ES-I3 (cell line): ENCODE results near the gene MBNL1.
"Not testable (repeated sequence)": the region's sequence is repeated elsewhere in the genome, so short reads cannot be mapped to it uniquely, and the experiment has no call there.

Experiments used
- H3K36me3 ChIP-seq: 2 replicates; pipeline ENCODE4 v1.6.1; 2013; ENCODE audit warnings: mild to moderate bottlenecking, low read length, control low read depth, moderate library complexity; ENCODE audit not compliant: insufficient read depth
- H3K4me1 ChIP-seq: 2 replicates; pipeline ENCODE4 v1.6.1; 2013; ENCODE audit warnings: mild to moderate bottlenecking, control low read depth, low read length; ENCODE audit not compliant: insufficient read depth
- H3K9ac ChIP-seq: 2 replicates; pipeline ENCODE4 v1.6.1; 2013; ENCODE audit warnings: low read depth, mild to moderate bottlenecking, low read length, moderate library complexity
- H3K9me3 ChIP-seq: 2 replicates; pipeline ENCODE4 v1.6.1; 2013; ENCODE audit warnings: mild to moderate bottlenecking, low read length, moderate library complexity; ENCODE audit not compliant: control insufficient read depth, insufficient read depth

MBNL1 gene

GRCh38 chr3:152357587-152357986 is 88.9 kb downstream of the MBNL1 start:
- H3K9me3 ChIP-seq = no peaks in the 10 kb centered on the region
- H3K4me1 ChIP-seq = peaks cover 5% of the 10 kb centered on the region; the same call in 1 of the 2 replicates
- H3K36me3 ChIP-seq = no peaks in the 10 kb centered on the region
- H3K9ac ChIP-seq = no peak overlapping the region

GRCh38 chr3:152359385-152360248 is 90.9 kb downstream of the MBNL1 start:
- Histone ChIP-seq H3K4me1 (no peaks in the 10 kb centered on the region), H3K9me3 (no peaks in the 10 kb centered on the region), H3K36me3 (no peaks in the 10 kb centered on the region), H3K9ac (no peak overlapping the region)

DNA sequence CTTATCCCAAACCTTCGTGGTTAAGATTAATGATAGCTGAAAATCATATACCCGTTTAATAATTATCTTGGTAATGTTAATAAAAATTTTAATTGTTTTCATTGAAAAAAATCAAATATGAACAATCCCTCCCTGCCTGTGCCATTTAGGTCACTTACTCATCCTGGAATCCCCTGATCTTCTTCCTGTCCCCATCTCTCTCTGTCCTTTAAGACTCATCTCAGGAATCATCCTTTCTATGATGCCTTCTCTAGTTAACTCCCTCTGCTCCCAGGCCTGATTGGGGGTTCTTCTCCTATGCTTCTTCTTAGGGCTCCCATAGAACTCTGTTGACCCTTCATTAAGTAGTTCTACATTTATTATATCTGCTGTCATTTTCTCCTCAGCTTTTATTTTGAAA is 91.6 kb downstream of the MBNL1 start:
- H3K4me1 ChIP-seq = no peaks in the 10 kb centered on the region
- no peak overlapping the region for H3K9ac ChIP-seq
- no peaks in the 10 kb centered on the region for H3K9me3 ChIP-seq
- no peaks in the 10 kb centered on the region for H3K36me3 ChIP-seq

- no peaks in the 10 kb centered on the region for H3K4me1 ChIP-seq
- H3K9ac ChIP-seq = no peak overlapping the region
- H3K36me3 ChIP-seq = no peaks in the 10 kb centered on the region
- no peaks in the 10 kb centered on the region for H3K9me3 ChIP-seq
Measured at GRCh38 chr3:152360966-152361365, 92.2 kb downstream of the MBNL1 start.

GRCh38 chr3:152362086-152362485 is 93.4 kb downstream of the MBNL1 start:
- H3K9ac ChIP-seq = no peak overlapping the region
- H3K9me3 ChIP-seq = no peaks in the 10 kb centered on the region
- H3K36me3 ChIP-seq = no peaks in the 10 kb centered on the region
- H3K4me1 ChIP-seq = no peaks in the 10 kb centered on the region

DNA sequence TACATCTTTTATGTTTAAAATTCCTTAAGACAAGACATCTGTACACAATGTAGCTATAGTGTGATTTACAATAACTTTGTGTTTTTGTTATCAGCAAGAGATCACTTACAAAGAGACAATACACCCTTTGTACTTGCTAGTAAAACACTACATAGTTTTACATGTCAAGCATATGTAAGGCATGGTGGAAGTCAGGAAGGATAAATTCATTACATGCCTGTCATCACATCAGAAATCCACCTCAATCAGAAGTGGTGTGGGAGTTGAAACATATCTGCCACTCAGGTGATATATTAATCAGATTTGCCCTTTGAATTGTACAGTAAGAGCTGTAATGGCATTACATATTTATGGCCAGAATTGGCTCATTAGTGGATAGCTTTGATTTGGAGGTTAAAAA is 95.5 kb downstream of the MBNL1 start:
- no peak overlapping the region for H3K9ac ChIP-seq
- H3K9me3 ChIP-seq = no peaks in the 10 kb centered on the region
- H3K4me1 ChIP-seq = no peaks in the 10 kb centered on the region
- H3K36me3 ChIP-seq = no peaks in the 10 kb centered on the region

DNA sequence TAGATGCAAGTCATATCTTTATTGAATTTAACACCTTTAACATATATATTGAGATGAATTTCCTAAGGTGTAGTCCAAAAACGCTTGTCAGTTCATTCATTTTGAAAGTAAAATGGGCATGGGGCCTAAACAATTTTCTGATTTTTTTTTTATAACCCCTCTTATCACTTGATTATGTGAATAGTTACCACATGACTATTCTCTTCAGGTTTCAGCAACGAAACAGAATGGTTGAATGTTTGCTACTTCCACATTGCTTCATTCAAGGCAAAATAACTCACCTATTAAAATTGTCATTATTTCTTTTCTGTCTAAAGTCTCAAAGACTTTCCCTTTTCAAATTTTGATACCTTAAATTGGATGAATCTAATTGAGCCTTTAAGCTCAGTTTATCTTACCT is 96.4 kb downstream of the MBNL1 start:
- no peaks in the 10 kb centered on the region for H3K4me1 ChIP-seq
- no peaks in the 10 kb centered on the region for H3K9me3 ChIP-seq
- H3K36me3 ChIP-seq = no peaks in the 10 kb centered on the region
- H3K9ac ChIP-seq = no peak overlapping the region

DNA sequence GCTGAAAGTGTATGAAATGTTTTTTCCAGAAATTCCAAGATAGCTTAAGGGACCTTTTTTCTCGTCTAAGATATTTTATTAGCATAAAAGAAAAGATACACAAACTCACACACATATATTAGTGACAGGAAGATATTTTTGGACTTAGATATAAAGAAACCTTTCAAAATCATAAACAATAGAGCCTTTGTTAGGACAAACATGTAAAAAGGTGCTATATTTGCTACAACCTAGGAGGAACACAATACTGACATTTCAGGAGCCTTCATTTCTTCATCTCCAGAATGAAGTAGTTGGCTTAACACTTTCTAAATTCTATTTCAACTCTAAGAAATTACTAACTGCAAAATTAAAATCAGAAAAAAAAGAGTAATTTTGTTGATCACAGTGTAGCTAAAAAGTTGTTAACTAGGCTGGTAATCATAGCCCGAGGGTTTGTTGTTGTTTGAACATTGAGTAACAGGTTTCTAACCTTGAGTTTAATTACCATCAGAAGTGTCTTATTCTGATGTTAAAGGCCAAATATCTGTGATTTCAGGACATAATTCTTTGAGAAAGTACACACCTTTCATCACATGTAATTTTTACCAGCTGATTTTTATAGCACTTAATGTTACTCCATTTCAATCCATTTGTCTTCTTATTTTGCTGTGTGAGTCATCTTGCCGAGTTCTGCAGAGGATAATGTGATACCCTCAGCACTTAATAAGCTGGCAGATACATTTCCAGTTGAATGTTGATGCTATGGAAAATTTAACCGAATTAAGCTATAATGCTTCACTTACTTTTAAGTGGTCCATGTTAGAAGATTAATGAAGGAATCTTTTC is 97.3 kb downstream of the MBNL1 start:
- no peaks in the 10 kb centered on the region for H3K36me3 ChIP-seq
- H3K9ac ChIP-seq = no peak overlapping the region
- no peaks in the 10 kb centered on the region for H3K9me3 ChIP-seq
- H3K4me1 ChIP-seq = no peaks in the 10 kb centered on the region

DNA sequence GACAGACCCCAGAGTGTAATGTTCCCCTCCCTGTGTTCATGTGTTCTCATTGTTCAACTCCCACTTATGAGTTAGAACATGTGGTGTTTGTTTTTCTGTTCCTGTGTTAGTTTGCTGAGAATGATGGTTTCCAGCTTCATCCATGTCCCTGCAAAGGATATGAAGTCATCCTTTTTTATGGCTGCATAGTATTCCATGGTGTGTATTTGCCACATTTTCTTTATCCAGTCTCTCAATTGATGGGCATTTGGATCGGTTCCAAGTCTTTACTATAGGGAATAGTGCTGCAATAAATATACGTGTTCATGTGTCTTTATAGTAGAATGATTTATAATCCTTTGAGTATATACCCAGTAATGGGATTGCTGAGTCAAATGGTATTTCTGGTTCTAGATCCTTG is 98.5 kb downstream of the MBNL1 start:
- not testable (repeated sequence) for H3K9ac ChIP-seq, H3K4me1 ChIP-seq, H3K36me3 ChIP-seq, H3K9me3 ChIP-seq

GRCh38 chr3:152372633-152373032 is 103.9 kb downstream of the MBNL1 start:
- H3K9me3 ChIP-seq, H3K9ac ChIP-seq, H3K36me3 ChIP-seq, H3K4me1 ChIP-seq: not testable (repeated sequence)

DNA sequence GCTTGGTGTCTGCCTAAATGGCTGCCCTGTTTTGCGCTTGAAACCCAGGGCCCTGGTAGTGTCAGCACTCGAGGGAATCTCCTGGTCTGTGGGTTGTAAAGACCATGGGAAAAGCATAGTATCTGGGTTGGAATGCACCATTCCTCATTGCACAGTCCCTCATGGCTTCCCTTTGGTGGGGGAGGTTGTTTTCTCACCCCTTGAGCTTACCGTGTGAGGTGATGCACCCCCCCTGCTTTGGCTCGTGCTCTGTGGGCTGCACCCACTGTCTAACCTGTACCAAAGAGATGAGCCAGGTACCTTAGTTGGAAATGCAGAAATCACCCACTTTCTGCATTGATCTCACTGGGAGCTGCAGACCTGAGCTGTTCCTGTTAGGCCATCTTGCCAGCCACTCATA is 104.7 kb downstream of the MBNL1 start:
- no peak overlapping the region for H3K9ac ChIP-seq
- peaks cover 5% of the 10 kb centered on the region for H3K4me1 ChIP-seq
- H3K9me3 ChIP-seq = no peaks in the 10 kb centered on the region
- no peaks in the 10 kb centered on the region for H3K36me3 ChIP-seq

- Histone ChIP-seq H3K36me3 (no peaks in the 10 kb centered on the region), H3K4me1 (peaks cover 6% of the 10 kb centered on the region), H3K9me3 (no peaks in the 10 kb centered on the region), H3K9ac (no peak overlapping the region)
Measured at GRCh38 chr3:152374262-152374990, 105.7 kb downstream of the MBNL1 start.

DNA sequence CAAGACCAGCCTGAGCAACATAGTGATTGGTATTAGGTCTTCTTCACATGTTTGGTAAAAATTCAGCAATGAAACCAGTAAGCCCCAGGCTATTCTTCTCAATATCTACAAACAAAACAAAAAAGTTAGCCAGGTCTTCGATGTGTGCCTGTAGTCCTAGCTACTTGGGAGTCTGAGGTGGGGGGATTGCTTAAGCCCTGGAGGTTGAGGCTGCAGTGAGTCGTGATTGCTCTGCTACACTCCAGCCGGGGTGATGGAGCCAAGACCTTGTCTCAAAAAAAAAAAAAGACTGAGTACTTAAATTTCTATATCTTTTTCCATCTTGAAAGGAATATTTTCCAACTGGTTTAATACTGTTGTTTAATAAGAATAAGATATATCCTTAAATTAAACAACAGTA is 106.8 kb downstream of the MBNL1 start:
- Histone ChIP-seq H3K4me1 (peaks cover 14% of the 10 kb centered on the region), H3K36me3 (no peaks in the 10 kb centered on the region), H3K9ac (no peak overlapping the region), H3K9me3 (no peaks in the 10 kb centered on the region)

DNA sequence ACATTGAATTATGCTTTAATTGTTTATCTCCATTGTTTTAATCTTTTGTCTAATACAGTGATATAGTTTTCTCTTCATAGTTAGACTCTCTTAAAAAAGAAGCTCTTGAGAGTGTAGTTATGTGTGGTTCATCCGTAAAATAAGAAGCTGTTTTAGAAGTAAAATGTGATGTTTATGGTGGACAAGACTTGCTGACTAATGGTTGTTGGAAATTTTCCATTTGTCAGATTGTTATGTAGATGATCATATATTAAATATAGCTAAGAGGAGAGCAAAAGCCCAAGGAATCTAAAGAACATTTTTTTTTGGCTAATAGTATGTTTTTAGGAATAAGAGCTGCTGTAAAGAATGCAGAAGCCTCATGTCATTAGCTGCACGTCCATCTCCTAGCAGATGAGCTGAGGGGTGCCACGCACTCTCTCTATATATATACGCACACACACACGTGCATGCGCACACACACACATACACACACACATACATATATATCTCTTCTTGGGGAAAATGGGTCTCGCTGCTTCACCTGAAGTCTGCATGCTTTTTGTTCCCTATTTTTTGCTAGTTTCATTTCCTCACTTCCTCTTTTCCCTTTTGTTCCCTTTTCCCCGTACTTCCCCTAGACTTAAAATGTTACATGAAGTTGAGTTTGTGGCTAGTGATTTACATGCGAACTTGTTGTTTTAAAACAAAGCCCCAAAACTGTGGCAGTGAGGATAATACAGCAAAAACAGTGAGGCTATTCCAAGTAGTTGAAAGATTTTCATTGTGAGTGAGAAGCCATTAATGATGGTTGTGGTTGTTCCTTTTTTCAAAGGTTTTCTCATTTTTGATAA is 107.8 kb downstream of the MBNL1 start:
- H3K9ac ChIP-seq = no peak overlapping the region
- H3K9me3 ChIP-seq = no peaks in the 10 kb centered on the region
- no peaks in the 10 kb centered on the region for H3K36me3 ChIP-seq
- peaks cover 14% of the 10 kb centered on the region for H3K4me1 ChIP-seq
